NCI-H2196 (cell line): ENCODE measurements around the gene ACAD11.

ENCODE experiments used
- DNase-seq: peaks from one replicate; lab custom pipeline; 2025; ENCODE audit not compliant: unreplicated experiment; lab: John Stamatoyannopoulos, UW

Gene ACAD11, protein sequence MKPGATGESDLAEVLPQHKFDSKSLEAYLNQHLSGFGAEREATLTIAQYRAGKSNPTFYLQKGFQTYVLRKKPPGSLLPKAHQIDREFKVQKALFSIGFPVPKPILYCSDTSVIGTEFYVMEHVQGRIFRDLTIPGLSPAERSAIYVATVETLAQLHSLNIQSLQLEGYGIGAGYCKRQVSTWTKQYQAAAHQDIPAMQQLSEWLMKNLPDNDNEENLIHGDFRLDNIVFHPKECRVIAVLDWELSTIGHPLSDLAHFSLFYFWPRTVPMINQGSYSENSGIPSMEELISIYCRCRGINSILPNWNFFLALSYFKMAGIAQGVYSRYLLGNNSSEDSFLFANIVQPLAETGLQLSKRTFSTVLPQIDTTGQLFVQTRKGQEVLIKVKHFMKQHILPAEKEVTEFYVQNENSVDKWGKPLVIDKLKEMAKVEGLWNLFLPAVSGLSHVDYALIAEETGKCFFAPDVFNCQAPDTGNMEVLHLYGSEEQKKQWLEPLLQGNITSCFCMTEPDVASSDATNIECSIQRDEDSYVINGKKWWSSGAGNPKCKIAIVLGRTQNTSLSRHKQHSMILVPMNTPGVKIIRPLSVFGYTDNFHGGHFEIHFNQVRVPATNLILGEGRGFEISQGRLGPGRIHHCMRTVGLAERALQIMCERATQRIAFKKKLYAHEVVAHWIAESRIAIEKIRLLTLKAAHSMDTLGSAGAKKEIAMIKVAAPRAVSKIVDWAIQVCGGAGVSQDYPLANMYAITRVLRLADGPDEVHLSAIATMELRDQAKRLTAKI

DNA sequence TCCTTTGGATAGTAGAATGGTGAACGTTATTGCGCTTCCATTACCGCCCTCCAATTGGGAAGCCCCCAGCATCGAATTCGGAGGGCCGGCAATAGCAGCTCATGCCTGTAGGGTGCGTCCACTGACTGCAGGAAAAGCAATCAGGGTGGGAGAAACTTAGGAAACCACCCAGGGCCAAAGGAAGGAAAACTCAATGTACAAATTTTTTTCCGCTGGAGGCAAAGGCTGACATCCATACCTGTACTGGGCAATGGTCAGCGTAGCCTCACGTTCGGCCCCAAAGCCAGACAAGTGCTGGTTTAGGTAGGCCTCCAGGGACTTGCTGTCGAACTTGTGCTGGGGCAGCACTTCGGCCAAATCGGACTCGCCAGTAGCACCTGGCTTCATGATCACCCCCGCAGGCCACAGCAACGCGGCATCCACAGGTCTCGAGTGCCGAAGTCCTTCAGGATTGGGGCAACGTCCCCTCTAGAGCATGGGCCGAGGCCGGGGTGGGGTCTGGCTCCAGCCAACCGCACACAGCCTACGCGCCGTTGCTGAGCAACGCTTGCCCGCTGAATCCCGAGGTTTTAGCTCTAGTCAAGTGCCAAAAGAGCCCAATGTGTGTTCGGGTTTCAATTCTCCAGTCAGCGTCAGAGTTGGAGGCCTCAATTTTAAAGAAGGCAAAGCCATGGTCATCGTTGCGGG, at the start of gene ACAD11:
Gene ACAD11 (minus strand): TSS at position 445 of the 687 bp plus-strand sequence. CDS start 58 bp downstream, at position 387.
- peak; percentile 82 for DNase-seq

DNA sequence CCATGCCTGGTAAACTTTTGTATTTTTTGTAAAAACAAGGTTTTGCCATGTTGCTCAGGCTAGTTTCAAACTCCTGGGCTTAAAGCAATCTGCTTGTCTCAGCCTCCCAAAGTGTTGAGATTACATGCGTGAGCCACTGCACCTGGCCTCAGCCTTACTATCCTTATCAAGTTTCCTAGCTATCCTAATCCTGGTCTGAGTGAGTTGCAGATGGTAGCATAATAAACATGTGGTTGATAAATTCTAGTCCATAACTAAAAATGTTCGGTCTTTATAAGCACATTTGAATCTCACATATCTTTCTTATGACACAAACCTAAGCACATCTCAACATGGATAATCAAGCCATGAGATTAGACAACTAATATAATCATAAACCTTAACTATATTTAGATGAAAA, 44.1 kb upstream of the ACAD11 start:
- no peak for DNase-seq

DNA sequence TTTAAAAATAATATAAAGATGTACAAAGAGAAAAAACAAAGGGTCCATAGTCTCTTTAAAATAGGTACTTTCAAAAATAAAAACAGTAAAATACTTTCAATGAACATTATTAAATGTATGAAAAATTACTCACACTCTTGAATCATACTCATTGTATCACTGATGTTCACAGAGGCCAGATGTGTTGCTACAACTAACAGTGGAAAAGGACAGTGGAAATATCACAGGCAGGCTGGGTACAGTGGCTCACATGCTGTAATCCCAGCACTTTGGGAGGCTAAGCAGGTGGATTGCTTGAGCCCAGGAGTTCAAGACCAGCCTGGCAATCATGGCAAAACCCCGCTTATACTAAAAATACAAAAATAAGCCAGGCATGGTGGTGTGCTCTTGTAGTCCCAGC, 35.8 kb upstream of the ACAD11 start:
- no peak for DNase-seq

DNA sequence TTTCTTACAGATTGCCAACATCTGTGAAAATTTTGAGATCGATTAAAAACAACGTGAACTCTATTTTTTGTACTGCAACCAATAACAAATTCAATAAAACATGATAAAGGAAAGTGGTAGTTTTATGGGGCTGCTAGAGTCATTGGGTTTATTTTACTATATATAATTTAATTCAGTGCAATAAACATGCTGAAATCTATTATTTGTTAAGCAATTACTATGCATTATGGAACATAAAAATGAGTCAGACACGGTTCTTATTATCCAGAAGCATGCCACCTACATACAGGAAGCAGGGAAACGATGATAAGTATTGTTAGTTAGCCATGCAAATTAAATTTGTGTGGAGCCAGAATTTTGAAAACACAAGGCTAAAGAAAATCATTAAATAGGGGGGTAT, 35.4 kb upstream of the ACAD11 start:
- no peak for DNase-seq

DNA sequence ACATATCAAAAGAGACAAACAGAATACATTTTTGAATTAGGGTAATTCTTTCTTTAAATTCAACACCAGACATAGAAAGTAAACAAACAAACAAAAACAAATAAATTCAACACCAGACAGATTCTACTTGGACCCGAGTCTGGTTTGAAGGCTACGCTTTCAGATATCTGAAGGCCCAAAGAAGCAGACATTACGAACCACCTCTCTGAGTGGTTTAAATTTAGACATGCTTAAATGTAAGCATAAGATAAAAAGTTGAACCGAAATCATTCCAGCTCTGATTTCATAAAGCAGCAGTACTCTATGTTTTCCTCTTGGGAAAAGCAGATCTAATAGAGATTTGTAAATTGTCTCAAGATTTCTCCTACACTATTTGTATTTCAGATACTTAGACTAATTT, 30.4 kb upstream of the ACAD11 start:
- DNase-seq: no peak

DNA sequence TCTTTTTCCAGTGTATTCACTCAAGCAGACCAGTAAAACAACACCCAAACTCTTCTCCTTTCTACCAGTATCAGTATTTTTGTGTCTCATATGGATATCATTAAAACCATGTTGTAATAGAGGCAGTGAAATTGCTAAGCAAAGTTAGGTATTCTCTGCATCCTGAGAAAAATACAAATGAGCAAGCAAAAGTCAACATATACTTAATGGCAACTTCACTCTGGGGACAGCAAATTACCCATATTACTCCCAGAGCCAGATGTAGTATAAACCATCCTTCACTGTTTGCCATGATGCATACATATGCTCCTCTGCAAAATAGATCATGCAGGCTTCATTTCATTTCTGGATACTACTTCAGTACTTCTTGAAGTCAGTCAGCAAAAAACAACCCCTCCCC, 22.6 kb upstream of the ACAD11 start:
- DNase-seq: no peak

DNA sequence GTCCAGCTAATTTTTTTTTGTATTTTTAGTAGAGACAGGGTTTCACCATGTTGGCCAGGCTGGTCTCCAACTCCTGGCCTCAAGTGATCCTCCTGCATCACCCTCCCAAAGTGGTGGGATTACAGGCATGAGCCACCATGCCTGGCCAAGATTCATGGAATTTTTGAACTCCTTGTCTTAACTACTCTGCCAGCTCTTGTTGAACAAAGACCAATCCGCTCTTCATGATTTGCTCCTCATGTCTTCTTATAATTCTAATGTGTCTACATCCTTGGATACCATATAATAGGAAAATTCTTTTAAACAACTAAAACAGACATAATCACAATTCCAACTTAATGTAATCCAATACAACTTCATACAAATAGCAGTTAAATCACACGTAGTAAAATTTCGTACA, 21.8 kb upstream of the ACAD11 start:
- DNase-seq: no peak

DNA sequence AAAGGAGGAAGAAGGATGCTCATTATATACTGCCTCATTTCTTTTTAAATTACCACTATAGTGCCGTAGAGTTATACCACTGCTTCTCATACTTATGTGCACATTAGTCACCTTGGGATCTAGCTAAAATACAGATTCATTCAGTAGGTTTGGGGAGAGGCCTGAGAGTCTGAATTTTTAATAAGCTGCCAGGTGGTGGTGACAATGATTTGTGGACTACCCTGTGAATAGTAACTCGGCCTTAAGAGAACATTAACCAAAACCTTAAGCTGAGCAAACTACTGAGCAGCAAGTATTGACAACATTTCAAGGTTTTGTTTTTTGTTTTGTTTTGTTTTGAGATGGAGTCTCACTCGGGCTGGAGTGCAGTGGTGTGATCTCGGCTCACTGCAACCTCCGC, 20.3 kb upstream of the ACAD11 start:
- DNase-seq: no peak

DNA sequence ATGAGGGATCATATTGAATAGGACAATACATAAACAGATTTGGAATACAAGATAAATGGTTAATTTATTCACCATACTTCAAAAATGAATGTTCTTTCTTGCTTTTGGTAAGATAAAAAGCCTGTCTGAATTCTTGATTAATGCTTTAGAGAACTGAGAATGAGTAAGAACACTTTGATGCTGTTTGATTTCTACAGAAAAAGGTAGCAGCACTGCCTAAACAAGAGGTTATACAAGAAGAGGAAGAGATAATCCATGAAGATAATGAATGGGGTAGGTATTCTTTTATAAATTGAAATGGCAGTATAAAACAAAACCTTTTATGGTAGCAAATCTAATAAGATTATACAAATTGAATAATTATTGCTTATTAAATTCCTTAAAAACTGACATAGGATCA, 15.8 kb upstream of the ACAD11 start:
- DNase-seq: no peak

DNA sequence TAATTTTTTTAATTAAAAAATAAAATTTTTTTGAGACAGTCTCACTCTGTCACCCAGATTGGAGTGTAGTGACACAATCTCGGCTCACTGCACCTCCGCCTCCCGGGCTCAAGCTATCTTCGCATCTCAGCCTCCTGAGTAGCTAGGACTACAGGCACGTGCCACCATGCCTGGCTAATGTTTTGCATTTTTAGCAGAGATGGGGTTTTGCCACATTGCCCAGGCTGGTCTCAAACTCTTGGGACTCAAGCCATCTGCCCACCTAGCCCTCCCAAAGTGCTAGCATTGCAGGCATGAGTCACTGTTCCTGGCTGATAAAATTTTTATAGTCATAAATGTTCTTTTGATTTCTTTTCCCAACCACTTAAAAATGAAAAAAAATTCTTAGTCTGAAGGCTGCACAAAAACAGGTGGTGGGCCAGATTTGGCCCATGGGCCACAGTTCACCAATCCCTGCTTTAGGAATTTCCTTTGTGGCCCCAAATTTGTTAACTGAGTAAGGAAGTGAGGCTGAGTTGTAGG, 9.7 kb upstream of the ACAD11 start:
- no peak for DNase-seq

DNA sequence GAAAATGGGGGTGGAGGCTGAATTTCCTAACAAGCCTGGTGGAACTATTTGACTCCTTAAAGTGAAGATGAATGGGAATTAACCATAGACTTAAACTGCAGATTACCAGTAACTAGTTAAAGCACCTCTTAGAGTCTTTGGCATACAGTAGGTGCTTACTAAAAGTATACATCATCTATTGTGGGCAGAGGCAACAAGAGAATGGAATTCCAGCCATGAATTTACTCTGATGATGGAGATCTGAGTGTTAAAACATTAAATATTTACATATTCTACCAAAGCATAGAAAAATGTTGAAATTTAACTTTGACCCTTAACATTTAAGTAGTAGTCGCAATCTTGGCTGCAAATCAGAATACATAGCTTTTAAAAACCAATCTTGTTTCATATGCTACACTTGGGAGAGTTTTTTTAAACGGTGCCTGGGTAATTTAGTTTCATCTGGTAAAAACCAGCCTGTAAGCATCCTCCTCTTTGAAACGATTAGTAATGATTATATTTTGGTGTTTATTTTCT, 5.7 kb upstream of the ACAD11 start:
- no peak for DNase-seq

DNA sequence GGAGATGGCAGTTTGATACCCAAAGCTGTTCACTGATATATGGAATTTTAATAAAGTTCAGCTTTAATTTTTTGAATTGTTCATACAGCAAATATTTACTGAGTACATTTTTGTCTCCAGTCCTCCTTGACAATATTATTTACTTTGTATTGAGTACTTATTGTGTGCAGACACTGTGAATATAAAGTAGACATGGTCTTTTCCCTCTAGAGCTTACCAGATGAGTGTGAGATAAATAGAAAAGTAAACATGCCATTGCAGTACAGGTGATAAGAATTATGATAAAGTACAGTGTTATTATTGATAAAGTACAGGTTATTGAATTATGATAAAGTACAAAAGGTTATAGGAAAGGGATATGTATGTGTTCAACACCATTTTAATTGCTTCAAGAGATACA, 2.6 kb upstream of the ACAD11 start:
- no peak for DNase-seq

DNA sequence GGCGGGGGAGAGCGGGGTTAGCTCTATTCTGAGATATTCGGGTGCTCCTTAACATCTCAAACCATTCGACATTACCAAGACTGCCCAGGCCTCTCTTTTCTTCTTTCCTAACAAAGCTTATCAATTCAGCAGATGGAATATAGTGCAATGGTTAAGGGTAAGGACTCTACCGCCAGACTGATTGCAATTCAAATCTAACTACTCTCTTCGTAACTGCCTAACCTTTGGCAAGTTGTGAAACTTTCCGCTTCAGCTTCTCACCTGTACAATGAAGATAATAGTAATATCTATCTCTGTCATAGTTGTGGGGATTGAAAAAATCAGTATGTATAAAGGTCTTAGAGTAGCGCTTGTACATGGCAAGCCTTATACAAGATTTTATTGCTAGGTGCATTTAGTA, 1.5 kb upstream of the ACAD11 start:
- no peak for DNase-seq

DNA sequence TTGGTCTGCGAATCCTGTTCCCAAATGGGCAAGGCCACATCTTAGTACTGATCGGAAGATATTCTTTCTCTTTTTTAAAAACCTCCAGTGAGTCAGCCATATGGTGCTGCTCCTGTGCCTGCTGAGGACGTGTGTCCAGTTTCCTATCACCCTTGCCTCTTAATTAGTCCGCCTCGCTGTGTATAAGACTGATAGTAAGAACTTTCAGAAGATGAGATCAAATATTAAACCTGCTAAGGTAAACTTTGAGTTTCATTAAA, 1.1 kb upstream of the ACAD11 start:
- no peak for DNase-seq

DNA sequence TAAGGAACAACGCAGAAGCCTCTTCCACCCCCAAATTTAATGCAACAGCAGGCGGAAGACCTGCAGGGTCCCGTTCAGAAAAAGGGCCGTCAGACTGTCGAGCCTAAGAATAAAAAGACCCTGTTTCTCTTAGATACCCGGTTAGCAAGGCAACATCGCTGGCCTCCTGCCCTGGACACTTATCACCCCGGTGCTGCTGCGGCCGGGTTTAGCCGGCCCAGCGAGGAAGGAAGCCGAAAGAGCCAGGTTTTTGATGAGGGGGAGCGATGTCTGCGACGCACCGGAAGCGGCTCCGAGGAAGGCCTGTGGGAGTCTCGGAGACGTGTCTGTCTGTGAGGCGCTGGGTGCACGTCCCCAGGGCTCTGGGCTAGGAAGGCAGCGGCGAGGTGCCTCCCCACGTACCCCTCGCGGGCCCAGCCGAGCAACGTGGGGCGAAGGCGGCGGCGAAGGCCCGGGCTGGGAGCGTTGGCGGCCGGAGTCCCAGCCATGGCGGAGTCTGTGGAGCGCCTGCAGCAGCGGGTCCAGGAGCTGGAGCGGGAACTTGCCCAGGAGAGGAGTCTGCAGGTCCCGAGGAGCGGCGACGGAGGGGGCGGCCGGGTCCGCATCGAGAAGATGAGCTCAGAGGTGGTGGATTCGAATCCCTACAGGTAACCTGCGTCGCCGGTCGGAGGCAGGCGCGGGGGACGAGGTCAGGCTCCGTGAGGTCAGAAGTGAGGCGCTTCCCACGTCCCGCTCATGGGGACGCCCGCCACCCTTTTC, 622 bp upstream of the ACAD11 start, which contains the start of gene UBA5:
Gene UBA5 (plus strand): TSS at position 278 of the 759 bp plus-strand sequence. CDS start 209 bp downstream, at position 487.
- DNase-seq: peak; percentile 82

DNA sequence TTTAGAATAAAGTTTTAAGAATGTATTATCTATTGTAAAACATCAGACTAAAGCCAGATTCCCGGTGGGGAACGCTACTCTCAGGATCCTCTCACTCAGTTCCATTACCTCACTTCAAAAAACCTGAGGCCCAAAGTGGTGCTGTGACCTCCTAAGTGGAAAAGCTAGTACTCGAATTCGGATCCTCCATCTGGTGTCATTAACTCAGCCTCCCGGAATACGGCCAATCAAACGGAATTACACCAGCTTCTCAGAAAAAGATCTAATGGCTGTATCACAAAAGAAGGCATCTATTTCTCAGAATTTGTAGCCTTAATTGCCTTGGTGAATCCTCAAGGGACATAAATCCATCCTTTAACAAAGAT, 627 bp downstream of the ACAD11 start:
- peak; percentile 49 for DNase-seq

DNA sequence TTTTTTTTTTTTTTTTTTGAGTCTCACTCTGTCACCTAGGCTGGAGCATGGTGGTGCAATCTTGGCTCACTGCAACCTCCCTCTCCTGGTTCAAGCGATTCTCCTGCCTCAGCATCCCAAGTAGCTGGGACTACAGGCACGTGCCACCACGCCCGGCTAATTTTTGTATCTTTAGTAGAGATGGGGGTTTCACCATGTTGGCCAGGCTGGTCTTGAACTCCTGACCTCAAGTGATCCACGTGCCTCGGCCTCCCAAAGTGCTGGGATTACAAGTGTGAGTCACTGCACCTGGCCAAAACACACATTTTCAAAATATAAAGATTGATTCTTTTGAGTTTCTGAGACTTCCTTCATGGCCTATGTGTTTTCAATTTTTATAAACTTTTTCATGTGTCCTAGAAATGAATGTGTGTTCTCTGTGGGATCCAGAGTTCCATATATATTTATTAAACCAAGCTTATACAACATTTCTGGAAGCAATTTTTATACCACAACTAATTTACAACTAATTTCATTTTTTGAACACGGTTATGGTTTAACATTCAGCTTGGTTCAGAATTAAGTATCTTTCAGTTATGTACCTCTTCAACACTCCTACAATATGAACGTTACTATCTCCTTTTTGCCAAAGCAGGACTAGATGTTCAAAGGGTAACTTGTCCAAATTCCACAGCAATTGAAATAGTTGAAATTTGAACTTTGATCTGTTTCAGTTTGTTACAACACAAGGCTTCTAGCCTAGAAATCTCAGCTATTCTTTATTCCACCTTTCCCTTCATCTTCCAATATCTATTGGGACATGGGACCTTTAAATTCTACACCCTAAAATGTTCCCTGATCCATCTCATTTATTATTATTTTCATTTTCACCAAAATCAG, 1.5 kb downstream of the ACAD11 start:
- DNase-seq: no peak

DNA sequence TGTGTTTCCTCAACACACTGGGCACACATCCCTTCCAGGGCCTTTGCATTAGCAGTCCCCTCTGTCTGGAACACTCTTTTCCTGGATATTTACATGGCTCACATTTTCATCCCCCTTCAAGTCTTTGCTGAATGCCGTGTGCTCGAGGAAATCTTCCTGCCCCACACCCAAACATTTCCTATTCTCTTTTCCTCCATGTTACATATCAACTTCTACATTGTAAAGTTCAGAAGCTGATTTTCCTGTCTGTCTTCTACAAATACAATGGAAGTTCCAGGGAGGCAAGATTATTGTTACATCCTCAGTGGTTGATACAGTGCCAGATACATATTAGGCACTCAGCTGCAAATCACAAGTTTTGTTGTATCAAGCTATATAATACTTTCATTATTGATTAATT, 4.1 kb downstream of the ACAD11 start:
- no peak for DNase-seq

DNA sequence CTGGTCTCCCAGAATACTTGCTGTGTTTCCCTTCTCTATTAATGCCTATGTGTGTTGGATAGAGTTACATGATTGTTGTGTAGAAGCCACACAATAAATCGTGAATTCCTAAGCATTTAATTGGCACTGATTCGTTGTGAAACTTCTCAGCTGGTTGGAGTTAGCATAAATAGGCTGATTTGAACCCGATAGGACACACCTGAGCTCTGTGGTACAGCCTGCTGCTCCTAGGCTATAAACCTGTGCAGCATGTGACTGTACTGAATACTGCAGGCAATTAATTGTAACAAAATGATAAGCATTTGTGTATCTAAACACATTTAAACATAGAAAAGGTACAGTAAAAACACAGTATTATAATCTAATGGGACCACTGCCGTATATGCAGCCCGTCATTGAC, 4.9 kb downstream of the ACAD11 start:
- no peak for DNase-seq

DNA sequence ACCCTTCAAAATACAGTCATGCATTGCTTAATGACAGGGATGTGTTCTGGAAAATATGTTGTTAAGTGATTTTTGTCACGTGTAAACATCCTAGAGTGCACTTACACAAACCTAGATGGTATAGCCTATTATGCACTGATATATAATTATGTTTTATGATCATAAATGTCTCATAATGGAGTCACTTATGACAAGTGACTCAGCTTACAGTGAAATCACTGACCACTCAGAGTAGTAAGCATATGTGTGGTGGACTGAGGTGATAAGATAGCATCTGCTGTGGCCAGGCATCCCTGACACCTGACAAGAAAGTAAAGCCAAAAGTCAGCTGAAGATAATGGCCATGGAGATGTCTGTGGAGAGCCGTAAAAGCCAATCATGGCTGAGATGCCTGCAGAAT, 5.4 kb downstream of the ACAD11 start:
- DNase-seq: no peak
